Liver (tissue), 9 donors: ENCODE data around the gene TGFBR3. TPM values are rescaled to one million over a fixed set of nuclear protein-coding genes. Genes with fewer than 3 reads are reported as not detected.

Experiments
- DNase-seq: peaks from one replicate; pipeline ENCODE4 v3.0.0-alpha.2; 2017; ENCODE audit warnings: low spot score
- H3K27ac ChIP-seq, 2 donors: one replicate each; pipeline ENCODE4 v1.7.0; 2013; ENCODE audit warnings: inconsistent platforms in 2 of 2, low read length in 2 of 2, control low read depth in 1 of 2, low read depth in 1 of 2, mild to moderate bottlenecking in 1 of 2
- H3K27me3 ChIP-seq, 4 donors: one replicate each; pipeline versions ENCODE4 v1.6.1 to v1.7.0; 2013; ENCODE audit warnings: low read length in 3 of 4, inconsistent platforms in 1 of 4, mild to moderate bottlenecking in 1 of 4, moderate library complexity in 1 of 4; ENCODE audit not compliant: control insufficient read depth in 4 of 4, insufficient read depth in 4 of 4
- H3K36me3 ChIP-seq, 4 donors: one replicate each; pipeline versions ENCODE4 v1.6.1 to v1.7.0; 2013; ENCODE audit warnings: low read length in 3 of 4, mild to moderate bottlenecking in 3 of 4, low read depth in 1 of 4, moderate library complexity in 1 of 4; ENCODE audit not compliant: control insufficient read depth in 4 of 4, insufficient read depth in 3 of 4
- H3K4me1 ChIP-seq, 4 donors: one replicate each; pipeline versions ENCODE4 v1.6.1 to v1.7.0; 2013; ENCODE audit warnings: low read length in 3 of 4, mild to moderate bottlenecking in 3 of 4, moderate library complexity in 1 of 4; ENCODE audit not compliant: control insufficient read depth in 4 of 4, insufficient read depth in 4 of 4
- H3K4me3 ChIP-seq, 3 donors: one replicate each; pipeline versions ENCODE4 v1.6.1 to v1.7.0; 2013; ENCODE audit warnings: low read length in 3 of 3, control low read depth in 1 of 3, low read depth in 1 of 3, mild to moderate bottlenecking in 1 of 3
- H3K9ac ChIP-seq, 2 donors: one replicate each; pipeline ENCODE4 v1.7.0; 2013; ENCODE audit warnings: low read length in 2 of 2, mild to moderate bottlenecking in 2 of 2, moderate library complexity in 2 of 2, control low read depth in 1 of 2, low read depth in 1 of 2
- H3K9me3 ChIP-seq, 4 donors: one replicate each; pipeline versions ENCODE4 v1.6.1 to v1.7.0; 2013; ENCODE audit warnings: low read length in 3 of 4; ENCODE audit not compliant: control insufficient read depth in 4 of 4
- FOXA1 ChIP-seq: IDR thresholded peaks from 2 replicates; pipeline ENCODE4 v1.6.1; 2016; ENCODE audit warnings: antibody characterized with exemption
- HNF4G ChIP-seq: IDR thresholded peaks from 2 replicates; pipeline ENCODE4 v1.6.1; 2016; ENCODE audit warnings: antibody characterized with exemption
- NR2F2 ChIP-seq: IDR thresholded peaks from 2 replicates; pipeline ENCODE4 v1.6.1; 2016; ENCODE audit warnings: antibody characterized with exemption
- REST ChIP-seq: IDR thresholded peaks from 2 replicates; pipeline ENCODE4 v1.6.1; 2016; ENCODE audit warnings: antibody characterized with exemption, mild to moderate bottlenecking
- RXRA ChIP-seq, 2 donors: IDR thresholded peaks; 2 replicates each; pipeline ENCODE4 v1.6.1; 2017 to 2018; ENCODE audit warnings: antibody characterized with exemption in 2 of 2, mild to moderate bottlenecking in 1 of 2
- TAF1 ChIP-seq: conservative IDR thresholded peaks from 2 replicates; pipeline ENCODE4 v1.6.1; 2016; ENCODE audit warnings: antibody characterized with exemption, mild to moderate bottlenecking
- WGBS: extraction: QIAGEN DNeasy Blood & Tissue Kit; methylation state at CpG from one replicate; pipeline ENCODE4 v1.1.7; 2013; 5-methylcytosine and 5-hydroxymethylcytosine counted together
- polyA plus RNA-seq, 2 donors: library from polyadenylated mRNA; stranded (reverse) in 1 of 2; unstranded in 1 of 2; fragments of 200-250 nt in 1 of 2; fragments of >200 nt in 1 of 2; fragmentation: Nextera tagmentation in 1 of 2; extraction: Ambion mirVana in 1 of 2; gene quantifications; one replicate each; pipeline versions ENCODE4 v1.2.1 to v1.2.3, GENCODE V29; 2013 to 2015
- total RNA-seq, 2 donors: library from RNA; depleted of rRNA; stranded (reverse); fragments of >200 nt; gene quantifications; one replicate each; pipeline ENCODE4 v1.2.3, GENCODE V29; 2014
- TF ChIP-seq, protein P1 (sequence below): IDR thresholded peaks from 2 replicates; pipeline ENCODE4 v1.6.1; 2016; ENCODE audit warnings: antibody characterized with exemption
- TF ChIP-seq, protein P2 (sequence below): fragments of 150-350 bp; IDR thresholded peaks from 2 replicates; pipeline ENCODE4 v1.5.1; 2017; ENCODE audit warnings: improper control_type of control experiment, low read depth, low read length; ENCODE audit not compliant: missing input control
- TF ChIP-seq, protein P3 (sequence below): IDR thresholded peaks from 2 replicates; pipeline ENCODE4 v1.6.1; 2016; ENCODE audit warnings: antibody characterized with exemption
- donor health status: healthy.
- donor health status: healthy.
- donor health status: healthy.
- donor health status: healthy.
- donor health status: healthy.

The TGFBR3 gene
- total and polyA plus RNA-seq, 4 donors = 6.1 to 19.3 (median 9.9) TPM

DNA sequence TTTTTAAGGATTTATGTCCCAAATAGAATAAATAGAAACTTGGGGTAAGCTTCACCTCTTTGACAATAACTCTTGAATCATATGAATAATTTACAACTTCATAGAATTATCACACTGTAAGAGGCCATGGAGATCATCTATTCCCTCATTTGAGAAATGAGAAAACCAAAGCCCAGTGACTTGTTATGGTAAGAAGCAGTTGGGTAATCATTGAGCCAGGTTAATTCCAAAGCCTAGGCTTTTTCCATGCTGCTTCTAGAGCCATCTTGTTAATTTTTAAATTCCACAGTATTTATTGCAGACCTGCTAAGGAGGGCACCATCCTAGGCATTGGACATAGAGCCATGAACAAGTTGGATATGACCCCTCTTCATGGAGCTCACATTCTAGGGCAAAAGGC, 224.8 kb downstream of the TGFBR3 start (continued):
- TF ChIP-seq, protein P1, sequence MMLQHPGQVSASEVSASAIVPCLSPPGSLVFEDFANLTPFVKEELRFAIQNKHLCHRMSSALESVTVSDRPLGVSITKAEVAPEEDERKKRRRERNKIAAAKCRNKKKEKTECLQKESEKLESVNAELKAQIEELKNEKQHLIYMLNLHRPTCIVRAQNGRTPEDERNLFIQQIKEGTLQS = no peak
- TF ChIP-seq NR2F2 = no peak

- H3K27ac ChIP-seq = no peak overlapping the region
- TF ChIP-seq NR2F2 (no peak), RXRA (IDR thresholded peaks at IDR 0.05) (no peak)
Measured at GRCh38 chr1:91660708-91661107, 225.2 kb downstream of the TGFBR3 start.

GRCh38 chr1:91655912-91656449, 230.0 kb downstream of the TGFBR3 start:
- no peak for DNase-seq
- no peak overlapping the region for H3K4me3 ChIP-seq
- WGBS = 71% methylated on average over 5 of the region's 5 CpGs
- TF ChIP-seq, protein P1 = no peak
- no peak for TF ChIP-seq HNF4G
- H3K9ac ChIP-seq = no peak overlapping the region
- no peak overlapping the region for H3K27ac ChIP-seq
- H3K36me3 ChIP-seq = no peaks in the 10 kb centered on the region
- H3K9me3 ChIP-seq = peaks cover 0 to 6% (median 5%) of the 10 kb centered on the region in 4 donors
- no peaks in the 10 kb centered on the region for H3K4me1 ChIP-seq
- no peaks in the 10 kb centered on the region for H3K27me3 ChIP-seq

More at GRCh38 chr1:91660708-91661107, 225.2 kb downstream of the TGFBR3 start:
- no peaks in the 10 kb centered on the region for H3K27me3 ChIP-seq
- H3K4me3 ChIP-seq = no peak overlapping the region
- no peaks in the 10 kb centered on the region for H3K4me1 ChIP-seq
- no peak for DNase-seq
- peaks cover 0 to 6% (median 5%) of the 10 kb centered on the region in 4 donors for H3K9me3 ChIP-seq
- H3K36me3 ChIP-seq = no peaks in the 10 kb centered on the region
- H3K9ac ChIP-seq = no peak overlapping the region

- no peak overlapping the region for H3K27ac ChIP-seq
Measured at GRCh38 chr1:91653183-91653582, 232.8 kb downstream of the TGFBR3 start.

More at GRCh38 chr1:91653183-91653582, 232.8 kb downstream of the TGFBR3 start:
- Histone ChIP-seq H3K9ac (no peak overlapping the region), H3K36me3 (no peaks in the 10 kb centered on the region), H3K4me3 (no peak overlapping the region), H3K4me1 (no peaks in the 10 kb centered on the region), H3K27me3 (no peaks in the 10 kb centered on the region), H3K9me3 (no peaks in the 10 kb centered on the region)
- DNase-seq = no peak
- WGBS = 93% methylated on average over 1 of the region's 1 CpG
- TF ChIP-seq REST = no peak
- TF ChIP-seq FOXA1 = no peak
- TF ChIP-seq TAF1 = no peak
- TF ChIP-seq, protein P2, sequence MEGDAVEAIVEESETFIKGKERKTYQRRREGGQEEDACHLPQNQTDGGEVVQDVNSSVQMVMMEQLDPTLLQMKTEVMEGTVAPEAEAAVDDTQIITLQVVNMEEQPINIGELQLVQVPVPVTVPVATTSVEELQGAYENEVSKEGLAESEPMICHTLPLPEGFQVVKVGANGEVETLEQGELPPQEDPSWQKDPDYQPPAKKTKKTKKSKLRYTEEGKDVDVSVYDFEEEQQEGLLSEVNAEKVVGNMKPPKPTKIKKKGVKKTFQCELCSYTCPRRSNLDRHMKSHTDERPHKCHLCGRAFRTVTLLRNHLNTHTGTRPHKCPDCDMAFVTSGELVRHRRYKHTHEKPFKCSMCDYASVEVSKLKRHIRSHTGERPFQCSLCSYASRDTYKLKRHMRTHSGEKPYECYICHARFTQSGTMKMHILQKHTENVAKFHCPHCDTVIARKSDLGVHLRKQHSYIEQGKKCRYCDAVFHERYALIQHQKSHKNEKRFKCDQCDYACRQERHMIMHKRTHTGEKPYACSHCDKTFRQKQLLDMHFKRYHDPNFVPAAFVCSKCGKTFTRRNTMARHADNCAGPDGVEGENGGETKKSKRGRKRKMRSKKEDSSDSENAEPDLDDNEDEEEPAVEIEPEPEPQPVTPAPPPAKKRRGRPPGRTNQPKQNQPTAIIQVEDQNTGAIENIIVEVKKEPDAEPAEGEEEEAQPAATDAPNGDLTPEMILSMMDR = no peak
- TF ChIP-seq, protein P3, sequence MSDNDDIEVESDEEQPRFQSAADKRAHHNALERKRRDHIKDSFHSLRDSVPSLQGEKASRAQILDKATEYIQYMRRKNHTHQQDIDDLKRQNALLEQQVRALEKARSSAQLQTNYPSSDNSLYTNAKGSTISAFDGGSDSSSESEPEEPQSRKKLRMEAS = no peak
